ENCODE data around the gene GRB7.
"Not testable (repeated sequence)": the region's sequence is repeated elsewhere in the genome, so short reads cannot be mapped to it uniquely, and the experiment has no call there.

GRCh38 chr17:39699157-39699817, 38.5 kb upstream of the GRB7 start:
- not testable (repeated sequence) for TF ChIP-seq CTCF, POLR2A (IDR thresholded peaks at IDR 0.05)

Data from Peyer's patch (tissue), 4 donors.